NCI-H1105 treated with DMSO at 0.1 percent for 48 hours (cell line): Measurements from ENCODE around the gene ANKFY1.
"Not testable (repeated sequence)": the region's sequence is repeated elsewhere in the genome, so short reads cannot be mapped to it uniquely, and the experiment has no call there.

Experiments used
- DNase-seq: peaks from one replicate; lab custom pipeline; 2025; lab: John Stamatoyannopoulos, UW

The ANKFY1 gene

GRCh38 chr17:4256952-4257351, 6.8 kb downstream of the ANKFY1 start:
- DNase-seq: no peak

- not testable (repeated sequence) for DNase-seq
Measured at GRCh38 chr17:4255271-4255670, 8.5 kb downstream of the ANKFY1 start.

- no peak for DNase-seq
Measured at GRCh38 chr17:4250887-4251286, 12.9 kb downstream of the ANKFY1 start.

- no peak for DNase-seq
Measured at GRCh38 chr17:4249452-4250029, 14.2 kb downstream of the ANKFY1 start.

- no peak for DNase-seq
Measured at GRCh38 chr17:4248504-4249277, 15.1 kb downstream of the ANKFY1 start.

GRCh38 chr17:4247971-4248388, 15.8 kb downstream of the ANKFY1 start:
- DNase-seq: no peak

GRCh38 chr17:4247361-4247970, 16.3 kb downstream of the ANKFY1 start:
- no peak for DNase-seq

GRCh38 chr17:4246674-4247073, 17.1 kb downstream of the ANKFY1 start:
- no peak for DNase-seq

GRCh38 chr17:4241535-4241934, 22.2 kb downstream of the ANKFY1 start:
- no peak for DNase-seq

- no peak for DNase-seq
Measured at GRCh38 chr17:4236456-4236855, 27.3 kb downstream of the ANKFY1 start.

- no peak for DNase-seq
Measured at GRCh38 chr17:4235372-4236279, 28.2 kb downstream of the ANKFY1 start.

- no peak for DNase-seq
Measured at GRCh38 chr17:4234401-4234800, 29.4 kb downstream of the ANKFY1 start.

- DNase-seq: no peak
Measured at GRCh38 chr17:4233668-4234258, 30.0 kb downstream of the ANKFY1 start.

GRCh38 chr17:4232168-4232813, 31.5 kb downstream of the ANKFY1 start:
- DNase-seq: peak; percentile 39

GRCh38 chr17:4229627-4230541, 33.9 kb downstream of the ANKFY1 start:
- no peak for DNase-seq

- no peak for DNase-seq
Measured at GRCh38 chr17:4221899-4222659, 41.7 kb downstream of the ANKFY1 start.

GRCh38 chr17:4221163-4221562, 42.6 kb downstream of the ANKFY1 start:
- DNase-seq: no peak

- DNase-seq: no peak
Measured at GRCh38 chr17:4220655-4221054, 43.1 kb downstream of the ANKFY1 start.

- DNase-seq: no peak
Measured at GRCh38 chr17:4219241-4219640, 44.5 kb downstream of the ANKFY1 start.
